Loucy (cell line): ENCODE results near the gene PDCD4.

Experiments
- EZH2phosphoT487 ChIP-seq: fragments of 200-600 bp; IDR thresholded peaks from 2 replicates; pipeline ENCODE4 v1.6.1; 2018; ENCODE audit warnings: antibody characterized with exemption, mild to moderate bottlenecking, moderate library complexity, borderline replicate concordance
- TF ChIP-seq, protein P1 (sequence below): fragments of 200-600 bp; sonication (generic); conservative IDR thresholded peaks from 2 replicates; pipeline ENCODE4 v1.5.1; 2014; ENCODE audit warnings: mild to moderate bottlenecking, antibody characterized with exemption, low read length

DNA sequence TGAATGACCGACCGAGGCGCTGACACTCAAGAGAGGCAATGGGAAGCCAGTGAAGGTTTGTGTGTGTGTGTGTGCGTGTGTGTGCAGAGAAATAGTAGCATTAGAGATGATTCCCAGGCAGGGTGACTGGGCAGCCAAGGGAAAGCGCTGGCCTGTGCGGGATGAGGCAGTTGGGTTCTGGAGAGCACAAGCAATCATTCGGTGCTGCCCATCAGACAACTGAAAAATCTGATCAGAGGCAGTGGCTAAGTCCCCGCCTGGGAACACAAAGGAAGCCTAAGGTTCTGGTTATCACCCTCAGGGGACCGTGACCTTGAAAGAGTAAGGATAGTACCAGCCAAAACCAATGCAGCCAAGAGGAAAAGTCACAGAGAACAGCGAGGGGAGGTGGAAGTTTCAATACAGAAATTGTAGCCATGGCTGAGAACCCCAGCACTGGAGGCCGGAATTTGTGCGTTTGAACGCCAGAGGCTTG, 868 bp upstream of the PDCD4 start:
- TF ChIP-seq, protein P1, sequence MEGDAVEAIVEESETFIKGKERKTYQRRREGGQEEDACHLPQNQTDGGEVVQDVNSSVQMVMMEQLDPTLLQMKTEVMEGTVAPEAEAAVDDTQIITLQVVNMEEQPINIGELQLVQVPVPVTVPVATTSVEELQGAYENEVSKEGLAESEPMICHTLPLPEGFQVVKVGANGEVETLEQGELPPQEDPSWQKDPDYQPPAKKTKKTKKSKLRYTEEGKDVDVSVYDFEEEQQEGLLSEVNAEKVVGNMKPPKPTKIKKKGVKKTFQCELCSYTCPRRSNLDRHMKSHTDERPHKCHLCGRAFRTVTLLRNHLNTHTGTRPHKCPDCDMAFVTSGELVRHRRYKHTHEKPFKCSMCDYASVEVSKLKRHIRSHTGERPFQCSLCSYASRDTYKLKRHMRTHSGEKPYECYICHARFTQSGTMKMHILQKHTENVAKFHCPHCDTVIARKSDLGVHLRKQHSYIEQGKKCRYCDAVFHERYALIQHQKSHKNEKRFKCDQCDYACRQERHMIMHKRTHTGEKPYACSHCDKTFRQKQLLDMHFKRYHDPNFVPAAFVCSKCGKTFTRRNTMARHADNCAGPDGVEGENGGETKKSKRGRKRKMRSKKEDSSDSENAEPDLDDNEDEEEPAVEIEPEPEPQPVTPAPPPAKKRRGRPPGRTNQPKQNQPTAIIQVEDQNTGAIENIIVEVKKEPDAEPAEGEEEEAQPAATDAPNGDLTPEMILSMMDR, result no peak
- TF ChIP-seq EZH2phosphoT487, result no peak
